ENCODE data around the gene DENND1B.

Gene DENND1B

GRCh38 chr1:197775282-197776262, at the start of gene DENND1B:
TSS of gene DENND1B (minus strand) at chr1:197775480. CDS start at chr1:197775155, 325 bp downstream.
- peak; percentile 86 for DNase-seq

GRCh38 chr1:197814306-197814705, 39.0 kb upstream of the DENND1B start:
- no peak for DNase-seq

- DNase-seq = no peak
Measured at GRCh38 chr1:197813741-197814140, 38.5 kb upstream of the DENND1B start.

GRCh38 chr1:197811769-197812168, 36.5 kb upstream of the DENND1B start:
- no peak for DNase-seq

- DNase-seq = no peak
Measured at GRCh38 chr1:197810812-197811211, 35.5 kb upstream of the DENND1B start.

GRCh38 chr1:197808880-197809279, 33.6 kb upstream of the DENND1B start:
- no peak for DNase-seq

GRCh38 chr1:197807739-197808453, 32.6 kb upstream of the DENND1B start:
- DNase-seq = no peak

- no peak for DNase-seq
Measured at GRCh38 chr1:197807216-197807615, 31.9 kb upstream of the DENND1B start.

- DNase-seq = no peak
Measured at GRCh38 chr1:197806718-197807117, 31.4 kb upstream of the DENND1B start.

- no peak for DNase-seq
Measured at GRCh38 chr1:197801684-197802083, 26.4 kb upstream of the DENND1B start.

GRCh38 chr1:197801111-197801482, 25.8 kb upstream of the DENND1B start:
- DNase-seq = no peak

- no peak for DNase-seq
Measured at GRCh38 chr1:197800379-197801110, 25.3 kb upstream of the DENND1B start.

- no peak for DNase-seq
Measured at GRCh38 chr1:197799271-197799670, 24.0 kb upstream of the DENND1B start.

GRCh38 chr1:197798492-197798891, 23.2 kb upstream of the DENND1B start:
- DNase-seq = no peak

GRCh38 chr1:197797010-197797409, 21.7 kb upstream of the DENND1B start:
- no peak for DNase-seq

- no peak for DNase-seq
Measured at GRCh38 chr1:197788741-197789739, 13.8 kb upstream of the DENND1B start.

GRCh38 chr1:197787623-197788536, 12.6 kb upstream of the DENND1B start:
- no peak for DNase-seq

- DNase-seq = no peak
Measured at GRCh38 chr1:197787056-197787455, 11.8 kb upstream of the DENND1B start.

- no peak for DNase-seq
Measured at GRCh38 chr1:197786280-197786679, 11.0 kb upstream of the DENND1B start.

- no peak for DNase-seq
Measured at GRCh38 chr1:197783510-197783948, 8.2 kb upstream of the DENND1B start.
